Thymus (tissue), 11 donors: ENCODE data around the gene TUBG2. TPM values are rescaled to one million over a fixed set of nuclear protein-coding genes. Genes with fewer than 3 reads are reported as not detected.
A peak's percentile ranks its signal among the peaks of the same experiment; 100 is the strongest.
"Not testable (repeated sequence)": the region's sequence is repeated elsewhere in the genome, so short reads cannot be mapped to it uniquely, and the experiment has no call there.

Experiments
- DNase-seq, 9 donors: peaks; one replicate each; pipeline ENCODE4 v3.0.0-alpha.2; 2013; ENCODE audit warnings: low spot score in 9 of 9, low read depth in 6 of 9, missing footprints in 1 of 9
- H3K27ac ChIP-seq, 2 donors: one replicate each; pipeline ENCODE4 v1.5.1; 2013; ENCODE audit warnings: control low read depth in 1 of 2, low read depth in 1 of 2, low read length in 1 of 2, mild to moderate bottlenecking in 1 of 2, moderate library complexity in 1 of 2
- H3K27me3 ChIP-seq, 2 donors: one replicate each; pipeline ENCODE4 v1.5.1; 2013; ENCODE audit warnings: low read length in 1 of 2; ENCODE audit not compliant: control insufficient read depth in 2 of 2, insufficient read depth in 1 of 2
- H3K36me3 ChIP-seq, 2 donors: one replicate each; pipeline ENCODE4 v1.5.1; 2013; ENCODE audit warnings: low read length in 1 of 2, mild to moderate bottlenecking in 1 of 2, moderate library complexity in 1 of 2; ENCODE audit not compliant: control insufficient read depth in 2 of 2, insufficient read depth in 2 of 2
- H3K4me1 ChIP-seq, 2 donors: one replicate each; pipeline ENCODE4 v1.5.1; 2013; ENCODE audit warnings: low read length in 2 of 2; ENCODE audit not compliant: control insufficient read depth in 2 of 2, insufficient read depth in 2 of 2
- H3K4me3 ChIP-seq, 2 donors: one replicate each; pipeline ENCODE4 v1.5.1; 2013; ENCODE audit warnings: low read length in 2 of 2, control low read depth in 1 of 2, mild to moderate bottlenecking in 1 of 2
- H3K9me3 ChIP-seq, 2 donors: one replicate each; pipeline ENCODE4 v1.5.1; 2013; ENCODE audit warnings: low read length in 1 of 2, mild to moderate bottlenecking in 1 of 2; ENCODE audit not compliant: control insufficient read depth in 2 of 2, insufficient read depth in 1 of 2
- WGBS: extraction: QIAGEN DNeasy Blood & Tissue Kit; methylation state at CpG from one replicate; pipeline ENCODE4 v1.1.7; 2013; 5-methylcytosine and 5-hydroxymethylcytosine counted together
- polyA plus RNA-seq: library from polyadenylated mRNA; stranded (reverse); fragments of 200-250 nt; gene quantifications from one replicate; pipeline ENCODE4 v1.2.3, GENCODE V29; 2013
- total RNA-seq: library from RNA; stranded (reverse); fragments of 120-200 nt; gene quantifications from one replicate; pipeline ENCODE4 v1.2.4, GENCODE V29; 2013
- donor health status: healthy.

Gene TUBG2
- total and polyA plus RNA-seq, 2 donors: 3.0 to 11.3 TPM

DNA sequence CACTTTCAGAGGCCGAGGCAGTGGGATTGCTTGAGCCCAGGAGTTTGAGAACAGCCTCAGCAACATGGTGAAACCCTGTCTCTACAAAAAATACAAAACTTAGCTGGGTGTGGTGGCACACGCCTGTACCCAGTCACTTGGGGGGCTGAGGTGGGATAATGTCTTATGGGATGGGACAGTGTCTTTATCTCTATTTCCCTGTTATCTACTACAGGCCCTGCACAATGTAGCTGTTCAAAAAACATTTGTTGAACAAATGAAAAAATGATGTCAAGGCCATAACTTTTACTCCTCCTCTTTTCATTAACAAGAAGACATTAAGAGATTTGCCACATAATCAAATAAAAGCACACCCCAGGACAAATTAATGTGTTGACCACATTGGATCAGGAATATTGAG, 35.8 kb upstream of the TUBG2 start:
- no peak overlapping the region for H3K27ac ChIP-seq
- H3K27me3 ChIP-seq: no peaks in the 10 kb centered on the region
- no peaks in the 10 kb centered on the region for H3K9me3 ChIP-seq
- DNase-seq: no peak
- H3K4me1 ChIP-seq: peaks cover 7 to 9% of the 10 kb centered on the region in 2 donors
- H3K4me3 ChIP-seq: no peak overlapping the region
- WGBS: over 99% methylated on average over 2 of the region's 2 CpGs
- H3K36me3 ChIP-seq: no peaks in the 10 kb centered on the region

DNA sequence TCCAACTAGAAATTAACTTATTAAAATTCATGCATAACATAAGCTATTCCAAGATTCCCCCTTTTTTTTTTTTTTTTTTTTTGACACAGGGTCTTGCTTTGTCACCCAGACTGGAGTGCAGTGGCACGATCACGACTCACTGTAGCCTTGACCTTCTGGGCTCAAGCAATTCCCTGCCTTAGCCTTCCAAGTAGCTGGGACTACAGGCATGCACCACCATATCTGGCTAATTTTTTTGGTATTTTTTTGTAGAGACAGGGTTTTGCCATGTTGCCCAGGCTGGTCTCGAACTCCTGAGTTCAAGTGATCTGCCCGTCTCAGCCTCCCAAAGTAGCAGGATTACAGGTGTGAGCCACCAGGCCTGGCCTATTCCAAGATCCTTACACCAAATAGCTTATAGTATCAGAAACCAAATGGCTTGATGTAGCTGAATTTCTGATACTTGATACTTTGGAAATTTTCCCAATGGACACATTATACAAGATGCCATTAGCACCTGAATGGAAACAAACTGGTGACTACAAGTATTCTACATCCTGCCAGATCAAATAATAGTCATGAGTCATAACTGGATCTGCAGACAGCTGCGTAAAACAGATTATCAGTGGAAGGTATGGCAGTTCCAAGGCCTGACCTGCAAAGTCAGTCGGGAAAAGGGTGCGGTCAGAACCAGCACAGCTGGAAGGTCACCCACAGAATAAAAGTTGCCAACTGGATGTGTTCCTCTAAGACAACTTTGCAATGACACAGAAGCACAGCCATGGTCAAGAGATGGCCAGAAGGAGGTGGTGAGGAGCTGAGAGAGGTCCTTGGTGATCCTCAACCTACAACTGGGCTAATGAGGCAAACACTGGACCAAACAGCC, 35.1 kb upstream of the TUBG2 start:
- Histone ChIP-seq H3K4me3 (no peak overlapping the region), H3K4me1 (peaks cover 0 to 2% of the 10 kb centered on the region in 2 donors), H3K27ac (peak overlapping the region in 1 of 2 donors; percentile 45), H3K36me3 (no peaks in the 10 kb centered on the region), H3K27me3 (no peaks in the 10 kb centered on the region), H3K9me3 (no peaks in the 10 kb centered on the region)
- 96% methylated on average over 7 of the region's 7 CpGs for WGBS
- peak in 1 of 9 donors; percentile 4 for DNase-seq

DNA sequence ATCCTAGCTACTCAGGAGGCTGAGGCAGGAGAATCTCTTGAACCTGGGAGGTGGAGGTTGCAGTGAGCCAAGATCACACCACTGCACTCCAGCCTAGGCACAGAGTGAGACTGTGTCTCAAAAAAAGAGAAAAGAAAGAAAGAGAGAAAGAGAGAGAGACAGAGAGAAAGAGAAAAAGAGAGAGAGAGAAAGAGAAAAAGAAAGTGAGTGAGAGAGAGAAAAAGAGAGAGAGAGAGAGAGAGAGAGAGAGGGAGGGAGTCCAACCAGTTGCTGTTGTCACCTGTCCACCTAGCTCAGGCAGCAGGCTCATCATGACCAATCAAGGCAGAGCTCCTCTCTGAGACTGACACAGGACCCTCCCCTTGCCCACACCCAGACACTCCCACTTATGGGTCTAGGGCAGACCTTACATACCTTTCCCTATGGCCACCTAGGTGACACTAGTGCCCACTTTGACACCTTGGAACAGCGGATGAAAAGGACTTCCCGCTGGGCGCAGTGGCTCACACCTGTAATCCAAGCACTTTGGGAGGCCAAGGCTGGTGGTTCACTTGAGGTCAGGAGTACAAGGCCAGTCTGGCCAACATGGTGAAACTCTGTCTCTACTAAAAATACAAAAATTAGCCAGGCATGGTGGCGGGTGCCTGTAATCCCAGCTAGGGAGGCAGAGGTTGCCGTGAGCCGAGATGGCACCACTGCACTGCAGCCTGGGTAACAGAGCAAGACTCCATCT, 31.9 kb upstream of the TUBG2 start:
- H3K27ac ChIP-seq, H3K4me1 ChIP-seq, H3K36me3 ChIP-seq, H3K9me3 ChIP-seq, H3K4me3 ChIP-seq, H3K27me3 ChIP-seq, DNase-seq: not testable (repeated sequence)
- WGBS: over 99% methylated on average over 6 of the region's 6 CpGs

DNA sequence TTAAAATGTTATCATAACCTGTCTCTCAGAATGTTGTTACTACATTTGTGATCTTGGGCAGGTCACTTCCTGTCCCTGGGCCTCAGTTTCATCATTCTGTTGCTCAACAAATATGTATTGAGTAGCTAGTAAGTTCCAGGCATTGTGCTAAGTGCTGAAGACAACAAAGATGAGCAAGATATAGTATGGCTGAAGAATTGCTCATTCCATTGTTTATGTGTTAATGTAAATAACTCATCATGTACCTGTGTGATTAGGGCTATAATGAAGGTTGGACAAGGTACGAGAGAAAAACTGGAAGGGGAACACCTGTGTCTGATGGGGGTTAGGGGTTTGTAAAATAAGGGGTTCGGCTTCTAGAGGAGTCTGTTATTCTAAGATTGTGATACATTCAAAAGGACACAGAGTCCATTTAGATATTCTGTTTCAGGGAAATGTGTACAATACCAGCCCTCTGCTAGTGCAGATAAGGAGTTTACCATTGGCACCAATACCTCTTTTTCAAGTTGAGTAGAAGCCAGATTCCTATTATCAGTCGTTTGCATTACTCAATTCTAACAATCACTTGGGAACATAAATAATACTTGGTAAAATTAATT, 29.6 kb upstream of the TUBG2 start:
- 91% methylated on average over 3 of the region's 3 CpGs for WGBS
- no peaks in the 10 kb centered on the region for H3K9me3 ChIP-seq
- H3K4me1 ChIP-seq: no peaks in the 10 kb centered on the region
- H3K4me3 ChIP-seq: no peak overlapping the region
- no peak for DNase-seq
- H3K36me3 ChIP-seq: no peaks in the 10 kb centered on the region
- no peak overlapping the region for H3K27ac ChIP-seq
- no peaks in the 10 kb centered on the region for H3K27me3 ChIP-seq

DNA sequence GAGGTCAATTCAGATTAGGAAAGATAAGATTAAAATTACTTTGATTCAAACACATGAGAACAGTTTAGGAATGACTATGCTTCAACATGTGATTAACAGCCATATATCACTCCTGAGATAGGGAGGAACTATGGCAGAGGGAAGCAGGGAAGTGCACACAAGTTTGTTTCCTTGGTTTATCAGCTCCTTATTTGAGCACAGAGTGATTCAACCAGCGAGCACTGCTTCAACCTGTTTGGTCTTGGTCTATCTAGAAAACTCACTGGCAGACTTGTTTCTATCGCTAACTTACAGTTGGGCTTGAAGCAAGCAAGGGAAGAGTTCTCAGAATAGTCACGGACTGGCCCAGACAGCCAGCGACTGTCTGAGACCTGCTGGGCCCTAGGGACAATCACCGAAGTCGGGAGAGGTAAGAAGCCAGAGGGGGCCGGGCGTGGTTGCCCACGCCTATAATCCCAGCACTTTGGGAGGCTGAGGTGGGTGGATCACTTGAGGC, 26.1 kb upstream of the TUBG2 start:
- H3K27ac ChIP-seq: no peak overlapping the region
- DNase-seq: no peak
- WGBS: 92% methylated on average over 9 of the region's 9 CpGs
- H3K9me3 ChIP-seq: no peaks in the 10 kb centered on the region
- no peaks in the 10 kb centered on the region for H3K4me1 ChIP-seq
- no peaks in the 10 kb centered on the region for H3K36me3 ChIP-seq
- no peak overlapping the region for H3K4me3 ChIP-seq
- no peaks in the 10 kb centered on the region for H3K27me3 ChIP-seq

DNA sequence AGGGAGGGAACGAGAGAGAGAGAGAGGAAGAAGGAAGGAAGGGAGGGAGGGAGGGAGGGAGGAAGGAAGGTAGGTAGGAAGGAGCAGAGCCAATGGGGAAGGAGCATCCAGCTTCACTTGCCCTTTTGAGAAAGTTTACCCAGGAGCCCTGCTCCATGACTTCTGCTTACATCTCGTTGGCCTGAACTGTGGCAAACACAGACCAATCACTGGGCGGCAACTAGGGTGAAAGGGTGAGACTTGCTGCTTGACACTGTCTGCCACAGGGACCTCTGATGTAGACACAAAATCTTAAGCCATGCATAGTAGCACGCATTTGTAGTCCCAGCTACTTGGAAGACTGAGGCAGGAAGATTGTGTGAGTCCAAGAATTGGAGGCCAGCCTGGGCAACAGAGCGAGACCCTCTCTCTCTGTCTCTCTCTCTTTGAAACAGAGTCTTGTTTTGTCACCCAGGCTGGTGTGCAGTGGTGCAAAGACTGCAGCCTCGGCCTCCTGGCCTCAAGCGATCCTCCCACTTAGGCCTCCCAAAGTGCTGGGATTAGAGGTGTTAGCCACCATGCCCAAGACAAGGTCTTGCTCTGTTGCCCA, 19.5 kb upstream of the TUBG2 start:
- Histone ChIP-seq H3K9me3 (no peaks in the 10 kb centered on the region), H3K4me3 (no peak overlapping the region), H3K27me3 (no peaks in the 10 kb centered on the region), H3K36me3 (no peaks in the 10 kb centered on the region), H3K4me1 (peaks cover 0 to 4% of the 10 kb centered on the region in 2 donors), H3K27ac (no peak overlapping the region)
- DNase-seq: no peak
- WGBS: 90% methylated on average over 6 of the region's 7 CpGs

DNA sequence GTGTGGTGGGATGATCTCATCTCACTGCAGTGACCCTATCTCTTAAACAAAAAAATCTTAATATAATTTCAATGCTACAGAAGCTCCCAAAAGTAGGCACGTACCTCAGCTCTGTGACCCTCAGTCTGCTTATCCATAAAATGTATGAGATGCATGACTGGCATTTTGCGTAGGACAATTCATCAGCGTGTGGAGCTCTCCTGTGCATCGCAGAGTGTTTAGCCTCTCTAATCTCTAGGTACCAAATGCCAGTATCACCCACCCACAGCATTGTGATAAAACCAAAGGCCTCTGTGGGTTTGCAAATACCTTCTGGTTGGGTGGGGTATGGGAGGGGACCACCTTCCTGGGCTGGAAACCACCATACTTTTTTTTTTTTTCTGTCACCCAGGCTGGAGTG, 19.0 kb upstream of the TUBG2 start:
- Histone ChIP-seq H3K9me3 (no peaks in the 10 kb centered on the region), H3K36me3 (no peaks in the 10 kb centered on the region), H3K4me3 (no peak overlapping the region), H3K27me3 (no peaks in the 10 kb centered on the region), H3K4me1 (peaks cover 0 to 4% of the 10 kb centered on the region in 2 donors), H3K27ac (no peak overlapping the region)
- WGBS: 97% methylated on average over 4 of the region's 4 CpGs
- DNase-seq: no peak

DNA sequence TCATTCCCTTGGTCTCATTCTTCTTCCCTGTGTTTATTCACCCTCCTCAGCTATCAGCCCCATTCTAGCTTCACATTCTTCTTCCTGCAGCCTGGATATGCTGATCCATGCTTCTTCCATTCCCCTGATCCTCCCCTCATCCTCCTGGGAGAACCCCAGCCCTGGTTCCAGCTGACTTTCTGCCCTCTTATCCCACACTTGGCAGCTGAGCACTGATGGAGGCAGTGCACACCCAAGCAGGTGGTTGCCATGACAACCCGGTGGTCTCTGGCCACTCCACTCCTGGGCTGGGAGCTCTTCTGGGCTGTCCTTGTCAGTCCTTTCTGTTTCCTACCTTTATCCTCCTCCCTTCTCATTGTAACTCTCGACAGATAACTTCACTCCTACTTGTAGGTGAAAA, 16.7 kb upstream of the TUBG2 start:
- 40% methylated on average over 2 of the region's 2 CpGs for WGBS
- H3K4me3 ChIP-seq: no peak overlapping the region
- peaks cover 0 to 4% of the 10 kb centered on the region in 2 donors for H3K4me1 ChIP-seq
- no peaks in the 10 kb centered on the region for H3K27me3 ChIP-seq
- DNase-seq: no peak
- no peaks in the 10 kb centered on the region for H3K9me3 ChIP-seq
- H3K36me3 ChIP-seq: no peaks in the 10 kb centered on the region
- no peak overlapping the region for H3K27ac ChIP-seq
